Measurements from ENCODE around the gene PRXL2B. TPM values are rescaled to one million over a fixed set of nuclear protein-coding genes. Genes with fewer than 3 reads are reported as not detected.

Gene PRXL2B
- total and polyA plus RNA-seq, 10 of the 15 experiments (the other 5 are each of a cell fraction or from before 2014, with no cell fraction given): 0.44 to 5.6 (median 4.0) TPM

DNA sequence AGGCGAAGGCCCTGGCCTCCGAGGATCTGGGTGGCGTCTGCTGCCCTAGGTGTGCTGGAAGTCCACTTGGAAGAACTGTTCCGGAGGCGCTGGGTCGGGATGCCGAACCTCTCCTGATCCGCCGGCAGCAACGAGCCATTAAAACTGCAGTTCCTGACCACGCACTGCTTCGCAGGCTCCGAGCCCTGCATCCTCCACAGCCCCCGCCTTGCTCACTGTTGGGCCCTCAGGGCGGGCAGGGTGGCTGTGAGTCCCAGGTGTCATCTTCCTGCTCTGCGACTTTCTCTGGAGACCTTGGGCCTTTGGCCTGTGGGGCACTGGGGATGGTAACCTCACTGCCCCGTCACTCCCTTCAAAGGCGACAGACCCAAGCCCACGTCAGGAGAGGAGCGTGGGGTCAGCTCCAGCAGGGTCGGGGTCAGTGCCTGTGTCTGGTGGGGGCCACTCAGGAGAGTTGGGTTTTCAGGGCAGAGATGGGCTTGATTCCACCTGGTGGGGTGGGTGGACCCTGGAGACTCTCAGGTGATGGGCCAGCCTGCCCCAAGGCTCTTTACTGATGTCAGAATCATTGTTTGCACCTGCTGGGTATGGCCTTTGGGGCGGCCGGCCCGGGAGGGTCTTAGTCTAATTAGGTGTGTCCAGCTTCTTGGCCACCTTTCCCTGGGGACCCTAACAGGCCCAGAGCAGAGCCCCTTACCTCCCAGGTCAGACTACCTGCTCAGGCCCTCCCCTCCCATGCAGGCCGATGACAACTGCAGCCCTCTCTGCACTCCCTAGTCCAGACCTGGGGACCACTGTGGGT is 3.1 kb downstream of the PRXL2B start:
- no peak overlapping the region for H3K27ac ChIP-seq (ENCODE audit: control insufficient read depth, insufficient read depth)
- no peaks in the 10 kb centered on the region for H3K9me3 ChIP-seq (replicated peaks; ENCODE audit: control insufficient read depth, insufficient read depth, low read length)
- DNase-seq (ENCODE audit: low read depth, low spot score) (no peak), FAIRE-seq (no peak), ATAC-seq (no peak)
- SMC1A ChIA-PET (ENCODE audit: uncharacterized antibody, unreplicated experiment): no interaction called here
- H4K20me1 ChIP-seq (ENCODE audit: control insufficient read depth, insufficient read depth): no peaks in the 10 kb centered on the region
- intact Hi-C loops (cut with micrococcal nuclease; ENCODE audit: unreplicated experiment) (no loop called here), in situ Hi-C loops (cut with MboI) (no loop called here)
- H3K4me2 ChIP-seq (ENCODE audit: control insufficient read depth, insufficient read depth): no peak overlapping the region
- no peaks in the 10 kb centered on the region for H3K36me3 ChIP-seq (ENCODE audit: control insufficient read depth in 2 of 2, insufficient read depth in 2 of 2, low read length in 1 of 2)
- POLR2A ChIA-PET: no interaction called here
- peaks cover 4% of the 10 kb centered on the region for H3K79me2 ChIP-seq (ENCODE audit: control insufficient read depth, insufficient read depth, low read length)
- H3K4me3 ChIP-seq: no peak overlapping the region
- no TSS peak for BruUV-seq (replicated peaks)
- peaks cover 8% of the 10 kb centered on the region for H3K4me1 ChIP-seq (ENCODE audit: control insufficient read depth, insufficient read depth, low read length)
- WGBS (ENCODE audit: insufficient coverage, insufficient replicate concordance, low lambda C conversion rate, missing lambda C conversion rate): 80% methylated on average over 25 of the region's 25 CpGs
- no peak overlapping the region for H3K9ac ChIP-seq (ENCODE audit: control insufficient read depth, insufficient read depth, low read length)
- H2AFZ ChIP-seq (ENCODE audit: control insufficient read depth, low read depth, low read length): no peak overlapping the region
- CTCF ChIA-PET: no interaction called here
- RAD21 ChIA-PET (ENCODE audit: unreplicated experiment): no interaction called here
- no peaks in the 10 kb centered on the region for H3K27me3 ChIP-seq (replicated peaks in 1 of 2; ENCODE audit: control insufficient read depth in 2 of 2, insufficient read depth in 2 of 2, low read length in 1 of 2)
- no peak for TF ChIP-seq ZNF622 (IDR thresholded peaks at IDR 0.05)
- no peak for TF ChIP-seq CHD4 (IDR thresholded peaks at IDR 0.05)
- TF ChIP-seq, protein P1, sequence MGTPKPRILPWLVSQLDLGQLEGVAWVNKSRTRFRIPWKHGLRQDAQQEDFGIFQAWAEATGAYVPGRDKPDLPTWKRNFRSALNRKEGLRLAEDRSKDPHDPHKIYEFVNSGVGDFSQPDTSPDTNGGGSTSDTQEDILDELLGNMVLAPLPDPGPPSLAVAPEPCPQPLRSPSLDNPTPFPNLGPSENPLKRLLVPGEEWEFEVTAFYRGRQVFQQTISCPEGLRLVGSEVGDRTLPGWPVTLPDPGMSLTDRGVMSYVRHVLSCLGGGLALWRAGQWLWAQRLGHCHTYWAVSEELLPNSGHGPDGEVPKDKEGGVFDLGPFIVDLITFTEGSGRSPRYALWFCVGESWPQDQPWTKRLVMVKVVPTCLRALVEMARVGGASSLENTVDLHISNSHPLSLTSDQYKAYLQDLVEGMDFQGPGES (IDR thresholded peaks at IDR 0.05): no peak
- TF ChIP-seq, protein P2, sequence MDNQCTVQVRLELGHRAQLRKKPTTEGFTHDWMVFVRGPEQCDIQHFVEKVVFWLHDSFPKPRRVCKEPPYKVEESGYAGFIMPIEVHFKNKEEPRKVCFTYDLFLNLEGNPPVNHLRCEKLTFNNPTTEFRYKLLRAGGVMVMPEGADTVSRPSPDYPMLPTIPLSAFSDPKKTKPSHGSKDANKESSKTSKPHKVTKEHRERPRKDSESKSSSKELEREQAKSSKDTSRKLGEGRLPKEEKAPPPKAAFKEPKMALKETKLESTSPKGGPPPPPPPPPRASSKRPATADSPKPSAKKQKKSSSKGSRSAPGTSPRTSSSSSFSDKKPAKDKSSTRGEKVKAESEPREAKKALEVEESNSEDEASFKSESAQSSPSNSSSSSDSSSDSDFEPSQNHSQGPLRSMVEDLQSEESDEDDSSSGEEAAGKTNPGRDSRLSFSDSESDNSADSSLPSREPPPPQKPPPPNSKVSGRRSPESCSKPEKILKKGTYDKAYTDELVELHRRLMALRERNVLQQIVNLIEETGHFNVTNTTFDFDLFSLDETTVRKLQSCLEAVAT (IDR thresholded peaks at IDR 0.05): no peak
- TF ChIP-seq, protein P3, sequence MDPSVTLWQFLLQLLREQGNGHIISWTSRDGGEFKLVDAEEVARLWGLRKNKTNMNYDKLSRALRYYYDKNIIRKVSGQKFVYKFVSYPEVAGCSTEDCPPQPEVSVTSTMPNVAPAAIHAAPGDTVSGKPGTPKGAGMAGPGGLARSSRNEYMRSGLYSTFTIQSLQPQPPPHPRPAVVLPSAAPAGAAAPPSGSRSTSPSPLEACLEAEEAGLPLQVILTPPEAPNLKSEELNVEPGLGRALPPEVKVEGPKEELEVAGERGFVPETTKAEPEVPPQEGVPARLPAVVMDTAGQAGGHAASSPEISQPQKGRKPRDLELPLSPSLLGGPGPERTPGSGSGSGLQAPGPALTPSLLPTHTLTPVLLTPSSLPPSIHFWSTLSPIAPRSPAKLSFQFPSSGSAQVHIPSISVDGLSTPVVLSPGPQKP (IDR thresholded peaks at IDR 0.05; ENCODE audit: low read depth, low read length): no peak
- TF ChIP-seq IRF4 (IDR thresholded peaks at IDR 0.05; ENCODE audit: low read depth, low read length): no peak
- TF ChIP-seq IKZF2 (IDR thresholded peaks at IDR 0.05): no peak
- TF ChIP-seq, protein P4, sequence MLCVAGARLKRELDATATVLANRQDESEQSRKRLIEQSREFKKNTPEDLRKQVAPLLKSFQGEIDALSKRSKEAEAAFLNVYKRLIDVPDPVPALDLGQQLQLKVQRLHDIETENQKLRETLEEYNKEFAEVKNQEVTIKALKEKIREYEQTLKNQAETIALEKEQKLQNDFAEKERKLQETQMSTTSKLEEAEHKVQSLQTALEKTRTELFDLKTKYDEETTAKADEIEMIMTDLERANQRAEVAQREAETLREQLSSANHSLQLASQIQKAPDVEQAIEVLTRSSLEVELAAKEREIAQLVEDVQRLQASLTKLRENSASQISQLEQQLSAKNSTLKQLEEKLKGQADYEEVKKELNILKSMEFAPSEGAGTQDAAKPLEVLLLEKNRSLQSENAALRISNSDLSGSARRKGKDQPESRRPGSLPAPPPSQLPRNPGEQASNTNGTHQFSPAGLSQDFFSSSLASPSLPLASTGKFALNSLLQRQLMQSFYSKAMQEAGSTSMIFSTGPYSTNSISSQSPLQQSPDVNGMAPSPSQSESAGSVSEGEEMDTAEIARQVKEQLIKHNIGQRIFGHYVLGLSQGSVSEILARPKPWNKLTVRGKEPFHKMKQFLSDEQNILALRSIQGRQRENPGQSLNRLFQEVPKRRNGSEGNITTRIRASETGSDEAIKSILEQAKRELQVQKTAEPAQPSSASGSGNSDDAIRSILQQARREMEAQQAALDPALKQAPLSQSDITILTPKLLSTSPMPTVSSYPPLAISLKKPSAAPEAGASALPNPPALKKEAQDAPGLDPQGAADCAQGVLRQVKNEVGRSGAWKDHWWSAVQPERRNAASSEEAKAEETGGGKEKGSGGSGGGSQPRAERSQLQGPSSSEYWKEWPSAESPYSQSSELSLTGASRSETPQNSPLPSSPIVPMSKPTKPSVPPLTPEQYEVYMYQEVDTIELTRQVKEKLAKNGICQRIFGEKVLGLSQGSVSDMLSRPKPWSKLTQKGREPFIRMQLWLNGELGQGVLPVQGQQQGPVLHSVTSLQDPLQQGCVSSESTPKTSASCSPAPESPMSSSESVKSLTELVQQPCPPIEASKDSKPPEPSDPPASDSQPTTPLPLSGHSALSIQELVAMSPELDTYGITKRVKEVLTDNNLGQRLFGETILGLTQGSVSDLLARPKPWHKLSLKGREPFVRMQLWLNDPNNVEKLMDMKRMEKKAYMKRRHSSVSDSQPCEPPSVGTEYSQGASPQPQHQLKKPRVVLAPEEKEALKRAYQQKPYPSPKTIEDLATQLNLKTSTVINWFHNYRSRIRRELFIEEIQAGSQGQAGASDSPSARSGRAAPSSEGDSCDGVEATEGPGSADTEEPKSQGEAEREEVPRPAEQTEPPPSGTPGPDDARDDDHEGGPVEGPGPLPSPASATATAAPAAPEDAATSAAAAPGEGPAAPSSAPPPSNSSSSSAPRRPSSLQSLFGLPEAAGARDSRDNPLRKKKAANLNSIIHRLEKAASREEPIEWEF (IDR thresholded peaks at IDR 0.05; ENCODE audit: insufficient replicate concordance, low read depth, low read length): no peak
- no peak for TF ChIP-seq TBL1XR1 (IDR thresholded peaks at IDR 0.05; ENCODE audit: low read depth, low read length)
- no peak for TF ChIP-seq TARDBP (IDR thresholded peaks at IDR 0.05; ENCODE audit: borderline replicate concordance)
- TF ChIP-seq, protein P5, sequence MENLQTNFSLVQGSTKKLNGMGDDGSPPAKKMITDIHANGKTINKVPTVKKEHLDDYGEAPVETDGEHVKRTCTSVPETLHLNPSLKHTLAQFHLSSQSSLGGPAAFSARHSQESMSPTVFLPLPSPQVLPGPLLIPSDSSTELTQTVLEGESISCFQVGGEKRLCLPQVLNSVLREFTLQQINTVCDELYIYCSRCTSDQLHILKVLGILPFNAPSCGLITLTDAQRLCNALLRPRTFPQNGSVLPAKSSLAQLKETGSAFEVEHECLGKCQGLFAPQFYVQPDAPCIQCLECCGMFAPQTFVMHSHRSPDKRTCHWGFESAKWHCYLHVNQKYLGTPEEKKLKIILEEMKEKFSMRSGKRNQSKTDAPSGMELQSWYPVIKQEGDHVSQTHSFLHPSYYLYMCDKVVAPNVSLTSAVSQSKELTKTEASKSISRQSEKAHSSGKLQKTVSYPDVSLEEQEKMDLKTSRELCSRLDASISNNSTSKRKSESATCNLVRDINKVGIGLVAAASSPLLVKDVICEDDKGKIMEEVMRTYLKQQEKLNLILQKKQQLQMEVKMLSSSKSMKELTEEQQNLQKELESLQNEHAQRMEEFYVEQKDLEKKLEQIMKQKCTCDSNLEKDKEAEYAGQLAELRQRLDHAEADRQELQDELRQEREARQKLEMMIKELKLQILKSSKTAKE (IDR thresholded peaks at IDR 0.05; ENCODE audit: low read depth, poor library complexity, severe bottlenecking): no peak
- no peak for TF ChIP-seq ATF7 (IDR thresholded peaks at IDR 0.05; ENCODE audit: low read depth)
- TF ChIP-seq MTA3 (IDR thresholded peaks at IDR 0.05; ENCODE audit: borderline replicate concordance, low read length): no peak

Data from GM12878 (cell line).